WI38 (cell line): Measurements from ENCODE around the gene ENDOU.

Experiments
- H3K4me3 ChIP-seq: 2 replicates; pipeline ENCODE4 v1.5.1; 2011; ENCODE audit warnings: low read depth, mild to moderate bottlenecking, control low read depth, low read length
- CTCF ChIP-seq: IDR thresholded peaks from 2 replicates; pipeline ENCODE4 v1.5.1; 2012; ENCODE audit warnings: low read depth, mild to moderate bottlenecking, control low read depth, low read length

ENDOU gene

GRCh38 chr12:47742253-47742825, 17.0 kb upstream of the ENDOU start:
- TF ChIP-seq CTCF: peak; percentile 99
- H3K4me3 ChIP-seq: no peak overlapping the region

- TF ChIP-seq CTCF: no peak
- H3K4me3 ChIP-seq: no peak overlapping the region
Observed at GRCh38 chr12:47741340-47741703, 16.0 kb upstream of the ENDOU start.

GRCh38 chr12:47740606-47741339, 15.5 kb upstream of the ENDOU start:
- H3K4me3 ChIP-seq: no peak overlapping the region
- no peak for TF ChIP-seq CTCF

GRCh38 chr12:47739979-47740378, 14.7 kb upstream of the ENDOU start:
- TF ChIP-seq CTCF: no peak

GRCh38 chr12:47739297-47739696, 14.0 kb upstream of the ENDOU start:
- no peak overlapping the region for H3K4me3 ChIP-seq
- TF ChIP-seq CTCF: no peak

More at GRCh38 chr12:47739979-47740378, 14.7 kb upstream of the ENDOU start:
- no peak overlapping the region for H3K4me3 ChIP-seq

GRCh38 chr12:47737936-47738594, 12.8 kb upstream of the ENDOU start:
- no peak for TF ChIP-seq CTCF
- H3K4me3 ChIP-seq: no peak overlapping the region
